ENCODE measurements around the gene CNTNAP2. TPM values are rescaled to one million over a fixed set of nuclear protein-coding genes. Genes with fewer than 3 reads are reported as not detected.

CNTNAP2 gene
- total RNA-seq, 6 experiments from 2014 or later = 1.8 to 8.1 (median 3.9) TPM

- WGBS (ENCODE audit: insufficient coverage, low coverage, low lambda C conversion rate, missing lambda C conversion rate) = 69% methylated on average over 4 of the region's 7 CpGs
- Histone ChIP-seq H3K4me1 (no peaks in the 10 kb centered on the region), H3K27me3 (no peaks in the 10 kb centered on the region), H3K36me3 (no peaks in the 10 kb centered on the region), H3K4me3 (no peak overlapping the region), H3K27ac (no peak overlapping the region), H3K9me3 (no peaks in the 10 kb centered on the region)
- ATAC-seq (no peak), DNase-seq (no peak)
- TF ChIP-seq, protein P1, sequence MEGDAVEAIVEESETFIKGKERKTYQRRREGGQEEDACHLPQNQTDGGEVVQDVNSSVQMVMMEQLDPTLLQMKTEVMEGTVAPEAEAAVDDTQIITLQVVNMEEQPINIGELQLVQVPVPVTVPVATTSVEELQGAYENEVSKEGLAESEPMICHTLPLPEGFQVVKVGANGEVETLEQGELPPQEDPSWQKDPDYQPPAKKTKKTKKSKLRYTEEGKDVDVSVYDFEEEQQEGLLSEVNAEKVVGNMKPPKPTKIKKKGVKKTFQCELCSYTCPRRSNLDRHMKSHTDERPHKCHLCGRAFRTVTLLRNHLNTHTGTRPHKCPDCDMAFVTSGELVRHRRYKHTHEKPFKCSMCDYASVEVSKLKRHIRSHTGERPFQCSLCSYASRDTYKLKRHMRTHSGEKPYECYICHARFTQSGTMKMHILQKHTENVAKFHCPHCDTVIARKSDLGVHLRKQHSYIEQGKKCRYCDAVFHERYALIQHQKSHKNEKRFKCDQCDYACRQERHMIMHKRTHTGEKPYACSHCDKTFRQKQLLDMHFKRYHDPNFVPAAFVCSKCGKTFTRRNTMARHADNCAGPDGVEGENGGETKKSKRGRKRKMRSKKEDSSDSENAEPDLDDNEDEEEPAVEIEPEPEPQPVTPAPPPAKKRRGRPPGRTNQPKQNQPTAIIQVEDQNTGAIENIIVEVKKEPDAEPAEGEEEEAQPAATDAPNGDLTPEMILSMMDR (IDR thresholded peaks at IDR 0.05) = no peak
- TF ChIP-seq POLR2A (IDR thresholded peaks at IDR 0.05) = no peak
- intact Hi-C loops (cut with DNase I) = no loop called here
Measured at GRCh38 chr7:148395352-148395811, 2278.8 kb downstream of the CNTNAP2 start.

DNA sequence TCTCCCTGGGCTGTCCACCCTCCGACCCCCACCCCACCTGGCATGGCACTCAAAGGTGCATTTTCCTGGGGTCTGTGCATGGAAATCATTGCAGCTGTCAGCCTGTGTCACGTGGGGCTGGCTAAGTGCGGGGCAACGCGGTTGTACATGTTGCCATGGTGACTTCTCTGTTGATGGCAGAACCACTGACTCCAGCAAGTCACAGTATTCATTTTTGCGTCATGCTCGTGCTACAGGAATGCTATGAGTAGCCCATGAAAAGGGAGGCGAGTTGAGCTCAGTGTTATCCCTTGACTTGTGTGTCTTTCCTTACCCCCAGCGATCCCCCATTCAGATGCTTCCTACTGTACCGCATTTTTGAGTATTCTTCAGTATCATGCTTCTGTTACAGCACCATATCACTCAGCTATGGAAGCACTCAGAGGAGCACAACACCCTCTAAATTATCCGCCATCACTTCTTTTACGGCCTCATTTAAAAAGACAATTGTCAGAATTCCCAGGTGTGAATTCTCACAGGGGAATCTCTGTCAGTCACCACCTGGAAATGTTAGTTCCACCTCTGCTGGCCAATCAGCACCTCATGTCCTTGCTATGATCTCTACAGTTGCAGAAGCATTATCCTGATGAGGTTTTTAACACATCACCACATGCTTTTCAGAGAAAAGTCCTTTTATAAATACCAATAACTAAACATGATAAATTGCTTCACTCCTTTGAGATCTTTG is 2279.6 kb downstream of the CNTNAP2 start:
- no peak overlapping the region for H3K27ac ChIP-seq
- WGBS (ENCODE audit: insufficient coverage, low coverage, low lambda C conversion rate, missing lambda C conversion rate) = 74% methylated on average over 7 of the region's 12 CpGs
- H3K4me3 ChIP-seq = no peak overlapping the region
- no peaks in the 10 kb centered on the region for H3K9me3 ChIP-seq
- DNase-seq (no peak), ATAC-seq (no peak)
- H3K4me1 ChIP-seq = no peaks in the 10 kb centered on the region
- H3K27me3 ChIP-seq = no peaks in the 10 kb centered on the region
- no peak for TF ChIP-seq POLR2A (IDR thresholded peaks at IDR 0.05)
- TF ChIP-seq, protein P1 (IDR thresholded peaks at IDR 0.05) = no peak
- intact Hi-C loops (cut with DNase I) = no loop called here
- no peaks in the 10 kb centered on the region for H3K36me3 ChIP-seq

DNA sequence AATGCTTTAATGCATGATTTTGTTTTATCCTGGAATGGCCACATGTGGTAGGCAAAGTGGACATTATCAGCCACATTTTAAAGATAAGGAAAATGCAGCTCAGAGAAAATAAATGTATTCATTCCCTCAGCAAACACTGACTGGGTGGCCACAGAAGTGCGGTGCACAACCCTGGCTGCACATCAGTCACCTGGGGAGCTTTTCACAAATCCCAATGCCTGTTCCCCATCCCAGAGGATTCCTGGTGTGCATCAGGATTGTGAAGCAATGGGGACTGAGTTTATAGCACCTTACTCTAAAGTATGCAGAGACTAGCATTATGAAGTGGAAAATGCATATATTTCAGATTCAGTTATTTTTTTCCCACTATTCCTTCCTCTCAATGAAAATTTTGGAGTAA is 2280.5 kb downstream of the CNTNAP2 start:
- Histone ChIP-seq H3K27me3 (no peaks in the 10 kb centered on the region), H3K36me3 (no peaks in the 10 kb centered on the region), H3K9me3 (no peaks in the 10 kb centered on the region), H3K4me3 (no peak overlapping the region), H3K27ac (no peak overlapping the region), H3K4me1 (no peaks in the 10 kb centered on the region)
- intact Hi-C loops (cut with DNase I) = no loop called here
- WGBS (ENCODE audit: insufficient coverage, low coverage, low lambda C conversion rate, missing lambda C conversion rate) = 71% methylated on average over 1 of the region's 1 CpG
- ATAC-seq = no peak
- DNase-seq = no peak
- TF ChIP-seq POLR2A (IDR thresholded peaks at IDR 0.05) = no peak
- TF ChIP-seq, protein P1 (IDR thresholded peaks at IDR 0.05) = no peak

- intact Hi-C loops (cut with DNase I) = no loop called here
- H3K4me1 ChIP-seq = no peaks in the 10 kb centered on the region
- no peak overlapping the region for H3K4me3 ChIP-seq
- no peak overlapping the region for H3K27ac ChIP-seq
- WGBS (ENCODE audit: insufficient coverage, low coverage, low lambda C conversion rate, missing lambda C conversion rate) = 68% methylated on average over 4 of the region's 4 CpGs
- no peaks in the 10 kb centered on the region for H3K27me3 ChIP-seq
- DNase-seq (no peak), ATAC-seq (no peak)
- TF ChIP-seq POLR2A (IDR thresholded peaks at IDR 0.05) = no peak
- TF ChIP-seq, protein P1 (IDR thresholded peaks at IDR 0.05) = no peak
- no peaks in the 10 kb centered on the region for H3K9me3 ChIP-seq
- no peaks in the 10 kb centered on the region for H3K36me3 ChIP-seq
Measured at GRCh38 chr7:148397551-148397950, 2280.9 kb downstream of the CNTNAP2 start.
